HG03457 (cell line): ENCODE results near the gene DNAH9.
"Not testable (repeated sequence)": the region's sequence is repeated elsewhere in the genome, so short reads cannot be mapped to it uniquely, and the experiment has no call there.

Experiments
- ATAC-seq: cut with Tn5 transposase; IDR thresholded peaks from one replicate; pipeline ENCODE4 v1.9.1; 2021; ENCODE audit warnings: moderate number of reproducible peaks; ENCODE audit not compliant: unreplicated experiment

Gene DNAH9

GRCh38 chr17:11954936-11955335 lies 356.7 kb downstream of the DNAH9 start:
- ATAC-seq = no peak

- no peak for ATAC-seq
Measured at GRCh38 chr17:11969565-11969964, 371.3 kb downstream of the DNAH9 start.

GRCh38 chr17:11972741-11973140 lies 374.5 kb downstream of the DNAH9 start:
- ATAC-seq = not testable (repeated sequence)

- no peak for ATAC-seq
Measured at GRCh38 chr17:11979795-11980194, 381.5 kb downstream of the DNAH9 start.

- ATAC-seq = no peak
Measured at GRCh38 chr17:11980813-11981212, 382.5 kb downstream of the DNAH9 start.

- ATAC-seq = no peak
Measured at GRCh38 chr17:11981862-11982261, 383.6 kb downstream of the DNAH9 start.

- ATAC-seq = no peak
Measured at GRCh38 chr17:11986179-11986941, 388.1 kb downstream of the DNAH9 start.

- no peak for ATAC-seq
Measured at GRCh38 chr17:11986942-11987329, 388.7 kb downstream of the DNAH9 start.

GRCh38 chr17:11990363-11990983 lies 392.2 kb downstream of the DNAH9 start:
- ATAC-seq = no peak

GRCh38 chr17:11991461-11991860 lies 393.2 kb downstream of the DNAH9 start:
- no peak for ATAC-seq

GRCh38 chr17:11996722-11997146 lies 398.5 kb downstream of the DNAH9 start:
- peak; percentile 34 for ATAC-seq

GRCh38 chr17:11997147-11997971 lies 399.1 kb downstream of the DNAH9 start, which contains the start of gene ZNF18:
Gene ZNF18 (minus strand): TSS chr17:11997475. CDS start chr17:11992829, 4,646 bp downstream.
- ATAC-seq = peak; percentile 97

- no peak for ATAC-seq
Measured at GRCh38 chr17:11997972-11998233, 399.6 kb downstream of the DNAH9 start.

- no peak for ATAC-seq
Measured at GRCh38 chr17:11999696-12000095, 401.4 kb downstream of the DNAH9 start.

GRCh38 chr17:12007466-12007865 lies 409.2 kb downstream of the DNAH9 start:
- no peak for ATAC-seq
